ENCODE measurements around the gene CAGE1. TPM values are rescaled to one million over a fixed set of nuclear protein-coding genes. Genes with fewer than 3 reads are reported as not detected.
"Not testable (repeated sequence)": the region's sequence is repeated elsewhere in the genome, so short reads cannot be mapped to it uniquely, and the experiment has no call there.

The CAGE1 gene
- polyA plus RNA-seq, 2 of the 4 experiments (the other 2 are of a cell fraction) = 0.09 to 0.12 TPM

DNA sequence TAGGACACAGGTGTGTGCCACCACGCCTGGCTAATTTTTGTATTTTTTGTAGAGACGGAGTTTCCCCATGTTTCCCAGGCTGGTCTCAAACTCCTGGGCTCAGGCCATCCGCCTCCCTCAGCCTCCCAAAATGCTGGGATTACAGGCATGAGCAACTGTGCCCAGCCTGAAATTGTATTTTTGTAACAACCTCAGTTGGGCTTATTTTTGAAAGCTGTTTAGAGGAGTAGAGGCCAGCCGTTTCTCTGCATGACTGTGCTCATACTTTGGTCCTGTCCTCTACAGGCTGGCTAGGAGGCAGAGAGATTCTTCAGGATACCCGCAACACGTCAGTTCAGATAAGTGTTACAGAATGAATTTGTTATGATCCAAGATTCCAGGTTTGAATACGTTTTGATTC lies 22.1 kb downstream of the CAGE1 start:
- TF ChIP-seq FOXS1 (CRISPR knock-in tag; IDR thresholded peaks at IDR 0.05) = no peak
- TF ChIP-seq JUN (IDR thresholded peaks at IDR 0.05) = no peak
- no peak for TF ChIP-seq KDM5A (IDR thresholded peaks at IDR 0.05)
- no peak for TF ChIP-seq ESRRA (IDR thresholded peaks at IDR 0.05; ENCODE audit: borderline replicate concordance, low read length)
- no peak for TF ChIP-seq MAX (IDR thresholded peaks at IDR 0.05)
- no peak for TF ChIP-seq NR3C1 (IDR thresholded peaks at IDR 0.05)
- TF ChIP-seq ZC3H11A (IDR thresholded peaks at IDR 0.05) = no peak
- TF ChIP-seq RFX5 (IDR thresholded peaks at IDR 0.05) = no peak
- TF ChIP-seq RCOR1 (IDR thresholded peaks at IDR 0.05; ENCODE audit: low read depth, low read length) = no peak
- TF ChIP-seq CBX2 (IDR thresholded peaks at IDR 0.05; ENCODE audit: borderline replicate concordance, low read depth) = no peak
- TF ChIP-seq RARB (CRISPR knock-in tag; IDR thresholded peaks at IDR 0.05) = no peak
- no peak for TF ChIP-seq ZSCAN20 (CRISPR knock-in tag; IDR thresholded peaks at IDR 0.05)
- no peak for TF ChIP-seq SREBF2 (IDR thresholded peaks at IDR 0.05)
- no peak for FAIRE-seq
- no peak for DNase-seq (ENCODE audit: low read depth in 1 of 2, low spot score in 1 of 2)
- WGBS (ENCODE audit: missing lambda C conversion rate) = 76% methylated on average over 7 of the region's 7 CpGs
- ChIA-PET CTCF (no interaction called here), POLR2A (no interaction called here)
- no peak for ATAC-seq
- no peak overlapping the region for H3K4me3 ChIP-seq
- H3K4me2 ChIP-seq = no peak overlapping the region
- H3K9me3 ChIP-seq = no peaks in the 10 kb centered on the region
- H3K4me1 ChIP-seq = no peaks in the 10 kb centered on the region
- no peak overlapping the region for H3K27ac ChIP-seq

GRCh38 chr6:7351916-7352315 lies 37.6 kb downstream of the CAGE1 start:
- FAIRE-seq; POLR2A ChIA-PET; H3K4me2 ChIP-seq; DNase-seq (ENCODE audit: low read depth in 1 of 2, low spot score in 1 of 2); H3K4me3 ChIP-seq; H3K9me3 ChIP-seq; ATAC-seq; H3K27ac ChIP-seq: not testable (repeated sequence)
- WGBS (ENCODE audit: missing lambda C conversion rate) = 21% methylated on average over 3 of the region's 3 CpGs
- peaks cover 12% of the 10 kb centered on the region for H3K4me1 ChIP-seq
- CTCF ChIA-PET = interaction anchor here (0.7 kb wide), 1 partner anchor 868 kb away, joined by 3 read pairs; no protein-coding TSS in a partner anchor

- ATAC-seq, POLR2A ChIA-PET, FAIRE-seq: not testable (repeated sequence)
These were observed 39.0 kb downstream of the CAGE1 start for GRCh38 chr6:7350591-7350990.

DNA sequence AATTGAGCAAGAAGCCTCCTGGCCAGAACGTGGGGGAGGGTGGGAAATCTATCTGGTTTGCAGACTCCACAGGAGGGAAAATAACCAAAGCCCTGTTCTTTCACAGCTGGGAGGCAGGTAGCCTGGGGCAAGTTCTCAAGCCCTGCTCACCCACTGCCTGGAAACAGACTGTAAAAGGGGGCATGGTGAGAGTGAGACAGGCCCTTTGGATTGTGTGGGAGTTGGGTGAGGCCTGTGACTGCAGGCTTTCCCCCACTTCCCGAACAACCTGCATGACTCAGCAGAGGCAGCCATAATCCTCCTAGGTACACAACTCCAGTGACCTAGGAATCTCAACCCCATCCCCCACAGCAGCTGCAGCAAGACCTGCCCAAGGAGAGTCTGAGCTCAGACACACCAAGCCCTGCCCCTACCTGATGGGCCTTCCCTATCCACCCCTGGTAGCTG lies 42.0 kb downstream of the CAGE1 start:
- H3K4me3 ChIP-seq, H3K9me3 ChIP-seq, FAIRE-seq, POLR2A ChIA-PET: not testable (repeated sequence)
- ATAC-seq (peak in 1 of 2 experiments; percentile 59; a peak in 3 of 6 replicates), DNase-seq (ENCODE audit: low read depth in 1 of 2, low spot score in 1 of 2) (peak in 1 of 2 experiments; percentile 76)
- CTCF ChIA-PET = interaction anchor here (1.5 to 1.8 kb wide), 2 partner anchors 16 to 25 kb away, joined by 3 to 4 read pairs; no protein-coding TSS in a partner anchor
- Histone ChIP-seq H3K27ac (peak overlapping the region; percentile 76 to 89), H3K4me1 (peaks cover 13% of the 10 kb centered on the region), H3K4me2 (peak overlapping the region; percentile 48; the same call in 2 of the 3 replicates)
- TF ChIP-seq EP300 (IDR thresholded peaks at IDR 0.05) = 0 out of 5 replicates have a peak, but pooled peaks of 1 of the 2 experiments have one; percentile 16
- TF ChIP-seq MAFK (IDR thresholded peaks at IDR 0.05; ENCODE audit: partially characterized antibody) = peak; percentile 69
- WGBS (ENCODE audit: missing lambda C conversion rate) = 0% methylated on average over 1 of the region's 2 CpGs

More at GRCh38 chr6:7350591-7350990, 39.0 kb downstream of the CAGE1 start:
- H3K4me2 ChIP-seq; H3K9me3 ChIP-seq; DNase-seq (ENCODE audit: low read depth in 1 of 2, low spot score in 1 of 2); CTCF ChIA-PET; H3K27ac ChIP-seq; H3K4me3 ChIP-seq: not testable (repeated sequence)
- WGBS (ENCODE audit: missing lambda C conversion rate) = 81% methylated on average over 1 of the region's 1 CpG
- peaks cover 13% of the 10 kb centered on the region for H3K4me1 ChIP-seq

DNA sequence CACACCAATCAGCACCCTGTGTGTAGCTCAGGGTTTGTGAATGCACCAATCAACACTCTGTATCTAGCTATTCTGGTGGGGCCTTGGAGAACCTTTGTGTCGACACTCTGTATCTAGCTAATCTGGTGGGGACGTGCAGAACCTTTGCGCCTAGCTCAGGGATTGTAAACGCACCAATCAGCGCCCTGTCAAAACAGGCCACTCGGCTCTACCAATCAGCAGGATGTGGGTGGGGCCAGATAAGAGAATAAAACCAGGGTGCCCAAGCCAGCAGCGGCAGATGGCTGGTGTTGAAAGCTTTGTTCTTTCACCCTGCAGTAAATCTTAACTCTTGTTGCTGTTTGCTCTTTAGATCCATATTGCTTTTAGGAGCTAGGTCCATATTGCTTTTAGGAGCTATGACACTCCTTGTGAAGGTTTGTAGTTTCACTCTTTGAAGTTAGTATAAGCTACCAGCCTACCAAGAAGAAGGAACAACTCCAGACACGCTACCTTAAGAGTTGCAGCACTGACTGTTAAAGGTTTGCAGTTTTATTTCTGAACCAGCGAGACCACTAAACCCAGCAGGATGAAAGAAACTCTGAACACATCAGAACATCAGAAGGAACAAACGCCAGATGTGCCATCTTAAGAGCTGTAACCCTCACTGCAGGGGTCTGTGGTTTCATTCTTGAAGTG lies 44.6 kb downstream of the CAGE1 start:
- H3K27ac ChIP-seq; ATAC-seq; FAIRE-seq; H3K4me2 ChIP-seq; H3K4me3 ChIP-seq; DNase-seq (ENCODE audit: low read depth in 1 of 2, low spot score in 1 of 2); POLR2A ChIA-PET; H3K9me3 ChIP-seq: not testable (repeated sequence)
- CTCF ChIA-PET = interaction anchor here (1.1 kb wide), 1 partner anchor 69 kb away, joined by 4 read pairs; no protein-coding TSS in a partner anchor
- 89% methylated on average over 6 of the region's 10 CpGs for WGBS (ENCODE audit: missing lambda C conversion rate)
- peaks cover 13% of the 10 kb centered on the region for H3K4me1 ChIP-seq

Measured in A549 (cell line).